ENCODE data around the gene PPP1R3G. TPM values are rescaled to one million over a fixed set of nuclear protein-coding genes. Genes with fewer than 3 reads are reported as not detected.

Gene PPP1R3G
- total and polyA plus RNA-seq, 2 of the 4 experiments (the other 2 are of a cell fraction) = 0.10 to 0.18 TPM

DNA sequence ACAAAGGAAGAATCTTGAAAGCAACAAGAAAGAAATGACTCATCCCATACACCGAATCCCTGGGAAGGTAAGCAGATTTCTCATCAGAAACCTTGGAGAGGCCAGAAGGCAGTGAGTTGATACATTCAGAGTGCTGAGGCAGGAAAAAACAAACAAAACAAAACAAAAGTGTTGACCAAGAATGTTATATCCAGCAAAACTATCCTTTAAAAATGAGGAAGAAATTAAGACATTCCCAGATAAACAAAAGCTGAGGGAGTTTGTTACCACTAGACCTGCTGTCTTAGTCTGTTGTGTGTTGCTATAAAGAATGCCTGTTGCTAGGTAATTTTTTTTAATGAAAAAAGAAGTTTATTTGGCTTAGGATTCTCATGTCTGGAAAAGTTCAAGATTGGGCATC, 33.7 kb upstream of the PPP1R3G start:
- Histone ChIP-seq H3K9me3 (ENCODE audit: control insufficient read depth, insufficient read depth, low read length) (peaks cover 12% of the 10 kb centered on the region), H3K4me3 (ENCODE audit: insufficient read depth, low read depth, low read length) (no peak overlapping the region), H4K91ac (ENCODE audit: insufficient read depth, low read depth, low read length) (no peak overlapping the region), H2BK20ac (ENCODE audit: low read depth, low read length) (no peak overlapping the region), H3K56ac (ENCODE audit: extremely low read depth, insufficient read depth, low read length) (no peak overlapping the region), H3K27me3 (ENCODE audit: control insufficient read depth, insufficient read depth, low read length) (no peaks in the 10 kb centered on the region), H3K4me2 (ENCODE audit: low read depth, low read length) (no peak overlapping the region), H3K14ac (replicated peaks; ENCODE audit: low read depth, low read length) (no peak overlapping the region), H4K5ac (ENCODE audit: low read depth, low read length) (no peak overlapping the region), H3K18ac (ENCODE audit: low read depth, low read length) (no peak overlapping the region), H2AK5ac (ENCODE audit: low read depth, low read length) (no peak overlapping the region), H2BK120ac (ENCODE audit: low read depth, low read length) (no peak overlapping the region), H3K23ac (ENCODE audit: low read depth, low read length) (no peak overlapping the region), H4K20me1 (ENCODE audit: insufficient read depth, low read length) (0 out of 2 replicates have a peak, but pooled peaks cover 4% of the 10 kb centered on the region), H4K8ac (ENCODE audit: low read depth in 2 of 2, low read length in 2 of 2) (no peak overlapping the region), H2AK9ac (replicated peaks; ENCODE audit: low read depth, low read length, poor library complexity) (no peak overlapping the region), H2BK15ac (ENCODE audit: low read depth, low read length) (no peak overlapping the region), H2BK5ac (ENCODE audit: low read depth, low read length, poor library complexity, severe bottlenecking) (no peak overlapping the region), H3K36me3 (ENCODE audit: control insufficient read depth, insufficient read depth, low read length) (peaks cover 1% of the 10 kb centered on the region; the same call in 1 of the 2 replicates), H3K9ac (ENCODE audit: low read depth, low read length) (no peak overlapping the region), H3K27ac (ENCODE audit: insufficient read depth, low read length) (no peak overlapping the region), H3K9me1 (ENCODE audit: insufficient read depth, low read length) (peaks cover 4% of the 10 kb centered on the region; the same call in 1 of the 2 replicates), H3K4me1 (ENCODE audit: control insufficient read depth, insufficient read depth, low read length) (peaks cover 7% of the 10 kb centered on the region), H3K4ac (ENCODE audit: low read depth, low read length) (no peak overlapping the region), H2AFZ (replicated peaks; ENCODE audit: low read length, poor library complexity) (no peak overlapping the region), H3K79me1 (ENCODE audit: low read depth in 1 of 2, low read length in 2 of 2) (no peaks in the 10 kb centered on the region)
- ATAC-seq (ENCODE audit: low read depth) (no peak), DNase-seq (no peak)
- dilution Hi-C loops (cut with HindIII; ENCODE audit: low sequenced_read_pairs, unreplicated experiment) (no loop called here), in situ Hi-C loops (cut with MboI; ENCODE audit: low sequenced_read_pairs) (no loop called here), intact Hi-C loops (cut with micrococcal nuclease) (no loop called here)
- no peak for TF ChIP-seq CEBPB (IDR thresholded peaks at IDR 0.05; ENCODE audit: low read depth, low read length)
- TF ChIP-seq FOS (IDR thresholded peaks at IDR 0.05; ENCODE audit: low read depth, low read length) = no peak
- TF ChIP-seq, protein P1, sequence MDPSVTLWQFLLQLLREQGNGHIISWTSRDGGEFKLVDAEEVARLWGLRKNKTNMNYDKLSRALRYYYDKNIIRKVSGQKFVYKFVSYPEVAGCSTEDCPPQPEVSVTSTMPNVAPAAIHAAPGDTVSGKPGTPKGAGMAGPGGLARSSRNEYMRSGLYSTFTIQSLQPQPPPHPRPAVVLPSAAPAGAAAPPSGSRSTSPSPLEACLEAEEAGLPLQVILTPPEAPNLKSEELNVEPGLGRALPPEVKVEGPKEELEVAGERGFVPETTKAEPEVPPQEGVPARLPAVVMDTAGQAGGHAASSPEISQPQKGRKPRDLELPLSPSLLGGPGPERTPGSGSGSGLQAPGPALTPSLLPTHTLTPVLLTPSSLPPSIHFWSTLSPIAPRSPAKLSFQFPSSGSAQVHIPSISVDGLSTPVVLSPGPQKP (IDR thresholded peaks at IDR 0.05; ENCODE audit: borderline replicate concordance, low read depth, low read length) = no peak
- no peak for TF ChIP-seq RAD21 (IDR thresholded peaks at IDR 0.05; ENCODE audit: low read length)
- no peak for TF ChIP-seq POLR2A (IDR thresholded peaks at IDR 0.05; ENCODE audit: low read depth, low read length)
- no peak for TF ChIP-seq RCOR1 (IDR thresholded peaks at IDR 0.05; ENCODE audit: insufficient replicate concordance, low read length)
- no peak for TF ChIP-seq SMC3 (IDR thresholded peaks at IDR 0.05; ENCODE audit: low read depth, low read length)
- TF ChIP-seq RFX5 (IDR thresholded peaks at IDR 0.05; ENCODE audit: low read depth, low read length) = no peak
- no peak for TF ChIP-seq MAZ (IDR thresholded peaks at IDR 0.05; ENCODE audit: borderline replicate concordance, low read depth, low read length)
- no peak for TF ChIP-seq BHLHE40 (IDR thresholded peaks at IDR 0.05; ENCODE audit: low read depth, low read length)
- TF ChIP-seq MAFK (IDR thresholded peaks at IDR 0.05; ENCODE audit: low read depth, low read length) = no peak
- TF ChIP-seq, protein P2, sequence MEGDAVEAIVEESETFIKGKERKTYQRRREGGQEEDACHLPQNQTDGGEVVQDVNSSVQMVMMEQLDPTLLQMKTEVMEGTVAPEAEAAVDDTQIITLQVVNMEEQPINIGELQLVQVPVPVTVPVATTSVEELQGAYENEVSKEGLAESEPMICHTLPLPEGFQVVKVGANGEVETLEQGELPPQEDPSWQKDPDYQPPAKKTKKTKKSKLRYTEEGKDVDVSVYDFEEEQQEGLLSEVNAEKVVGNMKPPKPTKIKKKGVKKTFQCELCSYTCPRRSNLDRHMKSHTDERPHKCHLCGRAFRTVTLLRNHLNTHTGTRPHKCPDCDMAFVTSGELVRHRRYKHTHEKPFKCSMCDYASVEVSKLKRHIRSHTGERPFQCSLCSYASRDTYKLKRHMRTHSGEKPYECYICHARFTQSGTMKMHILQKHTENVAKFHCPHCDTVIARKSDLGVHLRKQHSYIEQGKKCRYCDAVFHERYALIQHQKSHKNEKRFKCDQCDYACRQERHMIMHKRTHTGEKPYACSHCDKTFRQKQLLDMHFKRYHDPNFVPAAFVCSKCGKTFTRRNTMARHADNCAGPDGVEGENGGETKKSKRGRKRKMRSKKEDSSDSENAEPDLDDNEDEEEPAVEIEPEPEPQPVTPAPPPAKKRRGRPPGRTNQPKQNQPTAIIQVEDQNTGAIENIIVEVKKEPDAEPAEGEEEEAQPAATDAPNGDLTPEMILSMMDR (conservative IDR thresholded peaks at IDR 0.05; ENCODE audit: low read depth, low read length) = no peak
- no peak for TF ChIP-seq CHD1 (IDR thresholded peaks at IDR 0.05; ENCODE audit: low read depth, low read length)
- TF ChIP-seq NFE2L2 (IDR thresholded peaks at IDR 0.05; ENCODE audit: low read depth, low read length) = no peak
- TF ChIP-seq MXI1 (IDR thresholded peaks at IDR 0.05; ENCODE audit: borderline replicate concordance, low read depth, low read length) = no peak
- TF ChIP-seq USF2 (IDR thresholded peaks at IDR 0.05; ENCODE audit: low read depth, low read length) = no peak
- CTCF ChIA-PET = interaction anchor here (0.6 kb wide), 1 partner anchor 338 kb away, joined by 3 read pairs; no protein-coding TSS in a partner anchor
- WGBS, 2 experiments (ENCODE audit: extremely low coverage in 2 of 2, insufficient read length in 1 of 2) = no CpG with 5 or more reads among the region's 1 CpG
- no TSS peak for BruUV-seq (replicated peaks)
- POLR2A ChIA-PET (ENCODE audit: unreplicated experiment) = no interaction called here

Measured in IMR-90 (cell line).